HG02798 (cell line): Measurements from ENCODE around the gene B4GALNT3.

ENCODE experiments used
- ATAC-seq: cut with Tn5 transposase; IDR thresholded peaks from one replicate; pipeline ENCODE4 v1.9.1; 2021; ENCODE audit warnings: mild to moderate bottlenecking; ENCODE audit not compliant: unreplicated experiment, poor library complexity

The B4GALNT3 gene

DNA sequence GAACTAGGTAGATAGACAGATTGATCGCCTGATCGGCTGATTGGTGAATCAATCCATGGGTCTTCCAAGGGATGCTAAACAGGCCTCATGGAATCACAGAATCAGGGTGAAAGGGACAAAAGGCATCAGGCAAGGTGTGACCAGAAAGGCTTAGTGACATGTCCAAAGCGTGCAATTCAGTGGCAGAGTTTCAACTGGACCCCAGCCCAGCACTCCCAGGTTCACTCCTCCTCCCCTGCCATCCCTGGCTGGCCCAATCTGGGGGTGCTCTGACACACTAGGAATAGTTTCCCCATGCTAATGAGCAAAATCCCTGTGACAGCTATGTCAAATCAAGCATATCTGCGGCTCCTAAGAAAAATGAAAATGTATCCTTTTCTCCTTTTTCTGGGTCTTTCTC is 153.1 kb downstream of the B4GALNT3 start:
- ATAC-seq: no peak
